Skeletal muscle satellite cell (primary cell): Measurements from ENCODE around the gene PKP2.
"Not testable (repeated sequence)": the region's sequence is repeated elsewhere in the genome, so short reads cannot be mapped to it uniquely, and the experiment has no call there.

Experiments used
- H3K27me3 ChIP-seq: 2 replicates; pipeline ENCODE4 v1.7.0; 2013; ENCODE audit warnings: low read length; ENCODE audit not compliant: control insufficient read depth, insufficient read depth
- H3K36me3 ChIP-seq: 2 replicates; pipeline ENCODE4 v1.7.0; 2013; ENCODE audit warnings: mild to moderate bottlenecking, control low read depth, low read length; ENCODE audit not compliant: insufficient read depth
- H3K4me1 ChIP-seq: 2 replicates; pipeline ENCODE4 v1.7.0; 2013; ENCODE audit warnings: low read length; ENCODE audit not compliant: control insufficient read depth, insufficient read depth
- H3K4me2 ChIP-seq: 2 replicates; pipeline ENCODE4 v1.7.0; 2013; ENCODE audit warnings: mild to moderate bottlenecking, low read length
- H3K4me3 ChIP-seq: 2 replicates; pipeline ENCODE4 v1.7.0; 2013; ENCODE audit warnings: low read length
- H3K9ac ChIP-seq: 2 replicates; pipeline ENCODE4 v1.7.0; 2013; ENCODE audit warnings: mild to moderate bottlenecking, low read depth, low read length, moderate library complexity
- H3K9me3 ChIP-seq: replicated peaks from 2 replicates; pipeline ENCODE4 v1.7.0; 2013; ENCODE audit warnings: mild to moderate bottlenecking, control low read depth, low read length

The PKP2 gene

GRCh38 chr12:32879066-32879465 is 17.5 kb downstream of the PKP2 start:
- not testable (repeated sequence) for H3K9ac ChIP-seq, H3K4me1 ChIP-seq, H3K27me3 ChIP-seq, H3K36me3 ChIP-seq, H3K4me2 ChIP-seq, H3K9me3 ChIP-seq, H3K4me3 ChIP-seq

- Histone ChIP-seq H3K36me3 (no peaks in the 10 kb centered on the region), H3K4me3 (no peak overlapping the region)
Observed at GRCh38 chr12:32877601-32878459, 18.7 kb downstream of the PKP2 start.

GRCh38 chr12:32876004-32876403 is 20.6 kb downstream of the PKP2 start:
- Histone ChIP-seq H3K4me1 (peaks cover 6% of the 10 kb centered on the region), H3K4me3 (no peak overlapping the region), H3K9ac (no peak overlapping the region), H3K36me3 (no peaks in the 10 kb centered on the region), H3K27me3 (no peaks in the 10 kb centered on the region), H3K9me3 (no peaks in the 10 kb centered on the region), H3K4me2 (no peak overlapping the region)

More at GRCh38 chr12:32877601-32878459, 18.7 kb downstream of the PKP2 start:
- Histone ChIP-seq H3K9ac (no peak overlapping the region), H3K4me1 (peaks cover 6% of the 10 kb centered on the region), H3K27me3 (no peaks in the 10 kb centered on the region), H3K9me3 (no peaks in the 10 kb centered on the region), H3K4me2 (peak overlapping the region; percentile 75)

DNA sequence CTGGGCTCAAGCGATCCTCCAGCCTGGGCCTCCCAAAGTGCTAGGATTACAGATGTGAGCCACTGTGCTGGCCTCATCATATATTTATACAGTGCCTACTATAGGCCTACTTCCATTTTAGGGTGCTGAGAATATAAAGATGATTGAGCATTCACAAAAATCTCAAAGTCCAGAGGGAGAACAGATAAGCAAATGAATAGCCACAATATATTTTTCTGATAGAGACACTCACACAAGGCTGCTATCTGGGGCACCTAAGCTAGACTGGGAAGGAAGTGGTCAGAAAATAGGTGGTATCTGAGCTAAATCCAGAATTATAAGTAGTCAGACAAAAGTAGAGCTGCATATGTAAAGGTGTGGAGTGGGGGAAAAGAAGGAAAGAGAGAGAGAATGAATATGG is 21.6 kb downstream of the PKP2 start:
- Histone ChIP-seq H3K27me3 (no peaks in the 10 kb centered on the region), H3K4me1 (peaks cover 6% of the 10 kb centered on the region), H3K4me3 (no peak overlapping the region), H3K4me2 (no peak overlapping the region), H3K36me3 (no peaks in the 10 kb centered on the region), H3K9ac (no peak overlapping the region), H3K9me3 (no peaks in the 10 kb centered on the region)

GRCh38 chr12:32874078-32874477 is 22.5 kb downstream of the PKP2 start:
- Histone ChIP-seq H3K9me3 (no peaks in the 10 kb centered on the region), H3K36me3 (no peaks in the 10 kb centered on the region), H3K27me3 (no peaks in the 10 kb centered on the region), H3K4me2 (no peak overlapping the region), H3K4me3 (no peak overlapping the region), H3K9ac (no peak overlapping the region), H3K4me1 (peaks cover 6% of the 10 kb centered on the region)

DNA sequence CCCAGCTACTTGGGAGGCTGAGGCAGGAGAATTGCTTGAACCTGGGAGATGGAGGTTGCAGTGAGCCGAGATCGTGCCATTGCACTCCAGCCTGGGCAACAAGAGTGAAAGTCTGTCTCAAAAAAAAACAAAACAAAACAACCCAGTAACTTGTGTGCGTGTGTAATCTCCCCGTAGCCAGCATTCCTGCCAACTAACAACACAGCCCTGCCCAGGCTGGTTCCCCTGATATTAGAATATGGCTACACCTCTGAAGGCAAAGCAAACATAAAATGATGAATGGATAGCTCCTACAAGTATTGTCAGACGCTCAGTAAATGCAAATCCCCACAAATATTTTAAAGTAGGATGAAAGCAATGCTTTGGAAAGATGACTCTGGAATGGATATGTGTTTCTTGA is 24.2 kb downstream of the PKP2 start:
- H3K27me3 ChIP-seq, H3K4me1 ChIP-seq, H3K9me3 ChIP-seq, H3K4me3 ChIP-seq, H3K4me2 ChIP-seq, H3K9ac ChIP-seq, H3K36me3 ChIP-seq: not testable (repeated sequence)

GRCh38 chr12:32870716-32871115 is 25.9 kb downstream of the PKP2 start:
- Histone ChIP-seq H3K36me3 (no peaks in the 10 kb centered on the region), H3K4me2 (no peak overlapping the region), H3K9ac (no peak overlapping the region), H3K9me3 (no peaks in the 10 kb centered on the region), H3K4me1 (no peaks in the 10 kb centered on the region), H3K4me3 (no peak overlapping the region), H3K27me3 (no peaks in the 10 kb centered on the region)

- Histone ChIP-seq H3K27me3 (no peaks in the 10 kb centered on the region), H3K36me3 (no peaks in the 10 kb centered on the region), H3K9ac (no peak overlapping the region), H3K4me1 (no peaks in the 10 kb centered on the region), H3K4me3 (no peak overlapping the region), H3K9me3 (no peaks in the 10 kb centered on the region), H3K4me2 (no peak overlapping the region)
Observed at GRCh38 chr12:32868885-32869284, 27.7 kb downstream of the PKP2 start.

DNA sequence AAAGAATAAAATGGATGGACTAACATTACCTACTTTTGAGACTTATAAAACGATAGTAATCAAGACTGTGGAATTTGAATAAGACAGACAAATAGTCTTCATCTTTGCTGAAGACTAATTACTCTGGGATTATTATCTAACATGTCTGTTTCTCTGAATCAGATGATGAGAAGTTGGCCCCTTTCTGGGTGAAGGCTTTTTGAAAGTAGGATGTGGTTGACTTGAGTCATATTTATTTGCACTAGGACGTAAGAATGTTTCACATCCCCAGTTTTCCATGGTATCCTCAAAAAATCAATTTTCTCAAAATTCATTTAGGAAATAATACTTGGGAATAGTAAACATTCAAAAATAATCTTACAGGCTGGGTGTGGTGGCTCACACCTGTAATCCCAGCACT is 31.8 kb downstream of the PKP2 start:
- Histone ChIP-seq H3K4me3 (no peak overlapping the region), H3K9me3 (no peaks in the 10 kb centered on the region), H3K36me3 (no peaks in the 10 kb centered on the region), H3K27me3 (no peaks in the 10 kb centered on the region), H3K4me2 (no peak overlapping the region), H3K9ac (no peak overlapping the region), H3K4me1 (no peaks in the 10 kb centered on the region)

DNA sequence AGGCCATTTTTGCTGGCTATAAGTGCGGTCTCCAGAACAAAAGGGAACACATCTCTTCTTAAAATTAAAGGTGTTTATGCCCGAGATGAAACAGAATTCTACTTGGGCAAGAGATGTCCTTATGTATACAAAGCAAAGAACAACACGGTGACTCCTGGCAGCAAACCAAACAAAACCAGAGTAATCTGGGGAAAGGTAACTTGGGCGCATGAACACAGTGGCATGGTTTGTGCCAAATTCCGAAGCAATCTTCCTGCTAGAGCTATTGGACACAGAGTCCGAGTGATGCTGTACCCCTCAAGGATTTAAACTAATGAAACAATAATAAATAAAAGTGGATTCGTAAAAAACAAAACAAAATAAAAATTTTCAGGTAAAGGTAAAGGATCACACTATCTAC is 33.4 kb downstream of the PKP2 start:
- no peaks in the 10 kb centered on the region for H3K36me3 ChIP-seq
- no peak overlapping the region for H3K4me2 ChIP-seq
- H3K27me3 ChIP-seq = no peaks in the 10 kb centered on the region
- no peak overlapping the region for H3K9ac ChIP-seq
- H3K9me3 ChIP-seq = no peaks in the 10 kb centered on the region
- H3K4me3 ChIP-seq = no peak overlapping the region
- no peaks in the 10 kb centered on the region for H3K4me1 ChIP-seq

GRCh38 chr12:32861658-32862057 is 34.9 kb downstream of the PKP2 start:
- H3K9ac ChIP-seq, H3K4me3 ChIP-seq, H3K9me3 ChIP-seq, H3K4me1 ChIP-seq, H3K4me2 ChIP-seq, H3K27me3 ChIP-seq, H3K36me3 ChIP-seq: not testable (repeated sequence)

- no peaks in the 10 kb centered on the region for H3K4me1 ChIP-seq
- H3K4me2 ChIP-seq = no peak overlapping the region
- H3K27me3 ChIP-seq = no peaks in the 10 kb centered on the region
- H3K9me3 ChIP-seq = no peaks in the 10 kb centered on the region
- no peaks in the 10 kb centered on the region for H3K36me3 ChIP-seq
- no peak overlapping the region for H3K9ac ChIP-seq
- no peak overlapping the region for H3K4me3 ChIP-seq
Observed at GRCh38 chr12:32860192-32860591, 36.4 kb downstream of the PKP2 start.
